Measurements from ENCODE around the gene ECM1.

DNA sequence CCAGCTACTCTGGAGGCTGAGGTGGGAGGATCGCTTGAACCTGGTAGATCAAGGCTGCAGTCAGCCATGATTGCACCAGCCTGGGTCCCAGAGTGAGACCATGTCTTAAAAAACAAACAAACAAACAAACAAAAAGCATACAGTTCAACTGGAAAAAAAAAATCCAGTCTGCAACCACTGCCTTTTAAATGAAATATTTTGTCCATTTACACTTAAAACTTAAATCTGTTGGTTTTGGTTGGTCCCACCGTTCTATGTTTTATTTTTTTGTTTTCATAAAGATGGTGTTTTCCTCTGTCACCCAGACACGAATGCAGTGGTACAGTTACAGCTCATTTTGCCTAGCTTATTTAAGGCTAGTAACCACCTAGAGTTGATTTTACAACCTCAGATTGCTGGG, 17.4 kb downstream of the ECM1 start:
- TF ChIP-seq, protein P1, sequence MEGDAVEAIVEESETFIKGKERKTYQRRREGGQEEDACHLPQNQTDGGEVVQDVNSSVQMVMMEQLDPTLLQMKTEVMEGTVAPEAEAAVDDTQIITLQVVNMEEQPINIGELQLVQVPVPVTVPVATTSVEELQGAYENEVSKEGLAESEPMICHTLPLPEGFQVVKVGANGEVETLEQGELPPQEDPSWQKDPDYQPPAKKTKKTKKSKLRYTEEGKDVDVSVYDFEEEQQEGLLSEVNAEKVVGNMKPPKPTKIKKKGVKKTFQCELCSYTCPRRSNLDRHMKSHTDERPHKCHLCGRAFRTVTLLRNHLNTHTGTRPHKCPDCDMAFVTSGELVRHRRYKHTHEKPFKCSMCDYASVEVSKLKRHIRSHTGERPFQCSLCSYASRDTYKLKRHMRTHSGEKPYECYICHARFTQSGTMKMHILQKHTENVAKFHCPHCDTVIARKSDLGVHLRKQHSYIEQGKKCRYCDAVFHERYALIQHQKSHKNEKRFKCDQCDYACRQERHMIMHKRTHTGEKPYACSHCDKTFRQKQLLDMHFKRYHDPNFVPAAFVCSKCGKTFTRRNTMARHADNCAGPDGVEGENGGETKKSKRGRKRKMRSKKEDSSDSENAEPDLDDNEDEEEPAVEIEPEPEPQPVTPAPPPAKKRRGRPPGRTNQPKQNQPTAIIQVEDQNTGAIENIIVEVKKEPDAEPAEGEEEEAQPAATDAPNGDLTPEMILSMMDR (IDR thresholded peaks at IDR 0.05; ENCODE audit: insufficient read depth, low read length, poor library complexity, severe bottlenecking) = no peak
- TF ChIP-seq EZH2phosphoT487 (conservative IDR thresholded peaks at IDR 0.05; ENCODE audit: low read length) = no peak

Data from SU-DHL-6 (cell line).